Nephron progenitor cell (in vitro differentiated cells): ENCODE measurements around the gene IL16.

ENCODE experiments used
- DNase-seq: peaks from one replicate; pipeline ENCODE4 v3.0.0; 2021
- H3K27ac Mint-ChIP-seq: 2 replicates; pipeline ENCODE4 v1.8.0; 2021; ENCODE audit warnings: mild to moderate bottlenecking, moderate library complexity, mixed read lengths
- H3K27me3 Mint-ChIP-seq: 2 replicates; pipeline ENCODE4 v1.8.0; 2021; ENCODE audit warnings: mild to moderate bottlenecking, low read depth, mixed read lengths; ENCODE audit not compliant: poor library complexity
- H3K36me3 Mint-ChIP-seq: 2 replicates; pipeline ENCODE4 v1.8.0; 2021; ENCODE audit warnings: low read depth, mixed read lengths
- H3K4me1 Mint-ChIP-seq: 2 replicates; pipeline ENCODE4 v1.8.0; 2021; ENCODE audit warnings: mixed read lengths
- H3K4me3 Mint-ChIP-seq: 2 replicates; pipeline ENCODE4 v1.8.0; 2021; ENCODE audit warnings: mild to moderate bottlenecking, moderate library complexity, mixed read lengths
- H3K9me3 Mint-ChIP-seq: 2 replicates; pipeline ENCODE4 v1.8.0; 2021; ENCODE audit warnings: mild to moderate bottlenecking, moderate library complexity, mixed read lengths
- TF ChIP-seq, protein P1 (sequence below): fragments of 200-600 bp; sonication (generic); IDR thresholded peaks from 2 replicates; pipeline ENCODE4 v1.5.0; 2021; ENCODE audit warnings: antibody characterized with exemption

Gene IL16

DNA sequence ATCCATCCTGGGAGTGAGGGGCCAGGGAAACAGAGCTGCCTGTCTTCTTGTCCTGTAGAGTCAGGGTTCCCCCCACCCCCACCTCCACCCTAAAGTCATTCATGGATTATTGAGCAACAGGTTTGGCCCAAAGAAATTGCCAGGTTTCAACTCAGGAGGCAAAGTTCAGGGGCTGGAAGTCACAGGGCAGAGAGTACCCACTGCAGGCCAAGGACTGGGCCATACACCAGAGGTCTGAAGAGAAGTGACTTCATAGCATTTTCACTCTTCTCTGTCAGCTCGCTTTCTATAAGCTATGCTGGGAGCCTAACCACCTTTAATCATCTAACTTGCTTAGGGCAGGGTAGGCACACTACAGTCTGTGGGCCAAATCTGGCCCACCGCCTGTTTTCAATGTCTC lies 77.2 kb downstream of the IL16 start:
- TF ChIP-seq, protein P1, sequence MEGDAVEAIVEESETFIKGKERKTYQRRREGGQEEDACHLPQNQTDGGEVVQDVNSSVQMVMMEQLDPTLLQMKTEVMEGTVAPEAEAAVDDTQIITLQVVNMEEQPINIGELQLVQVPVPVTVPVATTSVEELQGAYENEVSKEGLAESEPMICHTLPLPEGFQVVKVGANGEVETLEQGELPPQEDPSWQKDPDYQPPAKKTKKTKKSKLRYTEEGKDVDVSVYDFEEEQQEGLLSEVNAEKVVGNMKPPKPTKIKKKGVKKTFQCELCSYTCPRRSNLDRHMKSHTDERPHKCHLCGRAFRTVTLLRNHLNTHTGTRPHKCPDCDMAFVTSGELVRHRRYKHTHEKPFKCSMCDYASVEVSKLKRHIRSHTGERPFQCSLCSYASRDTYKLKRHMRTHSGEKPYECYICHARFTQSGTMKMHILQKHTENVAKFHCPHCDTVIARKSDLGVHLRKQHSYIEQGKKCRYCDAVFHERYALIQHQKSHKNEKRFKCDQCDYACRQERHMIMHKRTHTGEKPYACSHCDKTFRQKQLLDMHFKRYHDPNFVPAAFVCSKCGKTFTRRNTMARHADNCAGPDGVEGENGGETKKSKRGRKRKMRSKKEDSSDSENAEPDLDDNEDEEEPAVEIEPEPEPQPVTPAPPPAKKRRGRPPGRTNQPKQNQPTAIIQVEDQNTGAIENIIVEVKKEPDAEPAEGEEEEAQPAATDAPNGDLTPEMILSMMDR, result no peak
- Mint-ChIP-seq H3K36me3 (peaks cover 13% of the 10 kb centered on the region), H3K4me1 (peaks cover 14% of the 10 kb centered on the region), H3K9me3 (peaks cover 35% of the 10 kb centered on the region), H3K27me3 (peaks cover 17% of the 10 kb centered on the region), H3K4me3 (no peak overlapping the region), H3K27ac (no peak overlapping the region)
- DNase-seq, result no peak

DNA sequence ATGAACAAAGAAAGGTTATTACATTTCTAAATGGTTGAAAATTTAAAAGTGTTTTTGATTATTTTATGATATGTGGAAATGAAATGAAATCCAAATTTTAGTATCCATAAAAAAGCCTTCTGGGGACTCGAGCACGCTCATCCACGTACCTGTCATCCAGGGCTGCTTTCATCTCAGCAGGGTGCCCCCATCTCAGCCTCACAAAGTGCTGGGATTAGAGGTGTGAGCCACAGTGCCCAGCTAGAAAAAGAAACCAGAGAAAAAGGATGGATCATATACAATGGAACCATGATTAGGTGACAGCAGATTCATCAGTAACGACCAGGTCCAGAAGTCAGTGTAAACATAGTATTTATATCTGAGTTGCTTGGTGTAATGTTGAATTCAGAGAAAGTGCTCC lies 77.6 kb downstream of the IL16 start:
- Mint-ChIP-seq H3K4me3 (no peak overlapping the region), H3K9me3 (peaks cover 39% of the 10 kb centered on the region), H3K36me3 (peaks cover 17% of the 10 kb centered on the region), H3K27ac (no peak overlapping the region), H3K27me3 (peaks cover 18% of the 10 kb centered on the region), H3K4me1 (peaks cover 14% of the 10 kb centered on the region)
- TF ChIP-seq, protein P1, result no peak
- no peak for DNase-seq

DNA sequence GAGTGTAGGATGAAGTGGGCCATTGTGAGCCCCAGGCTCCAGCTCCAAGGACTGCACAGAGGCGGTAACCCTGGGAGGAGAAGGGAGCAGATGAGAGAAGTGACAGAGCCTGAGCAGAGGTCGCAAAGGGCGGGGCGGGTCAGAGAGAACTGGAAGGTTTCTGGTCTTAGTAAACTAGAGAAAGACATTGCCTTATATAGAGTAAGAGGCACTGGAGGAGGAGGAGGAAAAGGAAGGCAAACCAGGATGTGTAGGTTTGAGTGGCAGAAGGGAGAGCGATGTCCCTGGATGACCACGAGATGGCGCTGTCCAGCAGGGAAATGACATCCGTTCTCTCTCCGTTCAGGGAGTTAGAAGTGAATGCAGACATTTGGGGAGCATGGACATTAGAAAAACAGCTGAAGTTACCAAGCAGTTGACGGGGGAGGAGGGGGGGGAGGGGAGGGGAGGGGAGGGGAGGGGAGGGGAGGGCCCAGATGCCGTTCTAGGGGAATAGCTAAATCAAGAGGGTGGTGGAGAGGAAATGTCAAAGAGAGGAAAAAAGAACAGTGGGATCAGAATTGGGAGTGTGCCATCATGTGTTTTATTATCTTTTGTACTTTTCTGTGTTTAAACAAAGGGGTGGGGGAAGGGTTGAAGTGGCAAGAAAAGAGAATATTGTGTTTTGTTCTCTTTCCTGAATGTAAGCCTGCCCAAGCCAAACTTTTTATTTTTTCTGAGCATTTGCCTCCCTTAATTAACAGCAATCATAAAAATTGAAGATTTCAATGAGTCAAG lies 78.4 kb downstream of the IL16 start:
- Mint-ChIP-seq H3K27ac (no peak overlapping the region), H3K36me3 (peaks cover 18% of the 10 kb centered on the region), H3K4me1 (peaks cover 21% of the 10 kb centered on the region), H3K4me3 (no peak overlapping the region), H3K27me3 (peaks cover 20% of the 10 kb centered on the region), H3K9me3 (peaks cover 40% of the 10 kb centered on the region)
- TF ChIP-seq, protein P1, result peak; percentile 70
- DNase-seq, result peak; percentile 83

DNA sequence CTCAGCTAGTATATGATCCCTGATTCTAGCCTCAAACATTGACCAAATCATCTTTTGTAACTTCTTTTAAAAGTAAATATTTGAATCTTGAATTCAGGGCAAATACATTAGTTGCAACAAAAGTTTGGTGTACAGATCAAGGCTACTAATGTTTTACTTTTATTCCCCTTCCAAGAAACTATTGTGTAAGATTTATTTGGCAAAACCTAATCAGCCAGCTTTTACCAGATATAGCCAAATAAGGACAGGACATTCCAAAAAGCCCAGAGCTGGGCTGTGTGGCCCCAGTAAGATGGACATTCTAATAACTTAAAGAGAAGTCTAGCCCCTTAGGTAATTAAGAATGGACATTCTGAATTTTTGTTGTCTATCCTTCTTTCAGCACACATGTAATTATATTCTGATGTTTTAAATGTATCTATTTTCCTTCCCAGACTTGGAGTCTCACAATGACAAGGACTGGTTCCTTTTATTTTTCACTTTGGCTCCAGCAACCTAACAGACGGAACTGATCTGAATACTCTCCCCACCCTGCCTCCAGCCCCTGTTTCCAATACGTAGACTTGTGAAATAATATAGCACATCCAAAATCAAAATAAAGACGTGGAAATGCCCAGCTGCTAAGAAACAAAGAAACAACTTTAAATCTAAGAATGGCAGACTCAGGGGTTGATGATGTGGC lies 79.2 kb downstream of the IL16 start:
- no peak for DNase-seq
- H3K4me3 Mint-ChIP-seq, result no peak overlapping the region
- TF ChIP-seq, protein P1, result no peak
- peaks cover 18% of the 10 kb centered on the region for H3K36me3 Mint-ChIP-seq
- H3K27ac Mint-ChIP-seq, result no peak overlapping the region
- H3K4me1 Mint-ChIP-seq, result peaks cover 23% of the 10 kb centered on the region
- peaks cover 14% of the 10 kb centered on the region for H3K27me3 Mint-ChIP-seq
- H3K9me3 Mint-ChIP-seq, result peaks cover 40% of the 10 kb centered on the region

DNA sequence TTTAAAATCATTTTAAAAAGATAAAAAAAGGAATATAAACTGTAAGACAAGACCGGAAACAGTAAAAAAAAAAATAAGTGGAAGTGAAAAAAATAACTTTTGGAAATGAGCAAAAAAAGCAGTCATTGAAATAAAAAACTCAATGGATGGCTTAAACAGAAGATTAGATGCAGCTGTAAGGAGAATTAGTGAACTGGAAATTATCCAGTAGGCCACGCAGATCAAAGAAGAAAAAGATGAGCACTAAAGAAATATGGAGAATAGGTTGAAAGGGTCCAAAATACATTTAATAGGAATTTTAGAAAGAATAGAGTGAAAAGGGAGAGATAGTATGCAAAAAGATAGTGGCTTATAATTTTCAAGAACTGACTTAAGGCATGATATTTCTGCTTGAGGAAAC lies 80.3 kb downstream of the IL16 start:
- Mint-ChIP-seq H3K4me3 (no peak overlapping the region), H3K36me3 (peaks cover 18% of the 10 kb centered on the region), H3K27me3 (peaks cover 13% of the 10 kb centered on the region), H3K9me3 (peaks cover 40% of the 10 kb centered on the region), H3K27ac (no peak overlapping the region), H3K4me1 (peaks cover 32% of the 10 kb centered on the region)
- DNase-seq, result no peak
- TF ChIP-seq, protein P1, result no peak

DNA sequence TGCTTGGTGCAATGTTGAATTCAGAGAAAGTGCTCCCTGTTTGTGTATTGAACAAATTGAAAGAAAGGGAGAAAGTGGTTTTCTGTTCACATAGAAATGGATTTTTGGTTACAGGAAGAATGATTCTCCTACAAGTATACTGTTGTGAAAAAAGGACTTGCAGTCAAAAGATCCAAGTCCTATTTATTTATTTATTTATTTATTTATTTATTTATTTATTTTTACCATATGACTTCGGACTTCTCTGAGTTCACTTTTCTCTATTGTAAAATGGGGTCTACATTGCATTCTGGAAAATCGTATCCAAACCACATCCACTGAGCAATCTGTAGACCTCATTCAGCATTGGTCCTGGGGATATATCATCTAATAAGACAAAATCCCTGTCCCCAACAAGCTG lies 81.2 kb downstream of the IL16 start:
- Mint-ChIP-seq H3K36me3 (peaks cover 18% of the 10 kb centered on the region), H3K4me1 (peaks cover 33% of the 10 kb centered on the region), H3K27me3 (peaks cover 13% of the 10 kb centered on the region), H3K4me3 (no peak overlapping the region), H3K27ac (no peak overlapping the region), H3K9me3 (peaks cover 40% of the 10 kb centered on the region)
- DNase-seq, result no peak
- TF ChIP-seq, protein P1, result no peak
